ENCODE measurements around the gene NEGR1.

The NEGR1 gene

GRCh38 chr1:71572038-71572437 is 710.3 kb downstream of the NEGR1 start:
- no peak overlapping the region for H3K4me3 ChIP-seq (ENCODE audit: low read length)
- no peak for DNase-seq (ENCODE audit: low read depth, low spot score)

DNA sequence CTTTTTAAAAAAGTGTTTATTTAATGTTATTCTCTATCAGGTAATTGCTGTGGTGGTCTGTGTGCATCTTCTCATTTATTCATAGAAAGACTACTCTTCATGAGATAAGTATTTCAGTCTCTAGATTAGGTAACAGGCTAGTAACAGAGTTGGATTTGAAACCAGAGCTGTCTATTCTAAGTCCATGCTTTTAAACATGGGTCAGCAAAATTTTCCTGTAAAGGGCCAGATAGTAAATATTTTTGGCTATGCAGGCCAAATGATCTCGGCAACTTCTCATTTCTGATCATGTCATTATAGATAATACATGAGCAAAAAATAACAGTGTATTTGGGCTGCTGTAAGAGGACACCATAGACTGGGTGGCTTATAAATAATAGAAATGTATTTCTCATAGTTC is 715.9 kb downstream of the NEGR1 start:
- no peak for DNase-seq (ENCODE audit: low read depth, low spot score)
- H3K4me3 ChIP-seq (ENCODE audit: low read length) = no peak overlapping the region

- no peak for DNase-seq (ENCODE audit: low read depth, low spot score)
- no peak overlapping the region for H3K4me3 ChIP-seq (ENCODE audit: low read length)
These were observed 716.5 kb downstream of the NEGR1 start for GRCh38 chr1:71565831-71566230.

- no peak overlapping the region for H3K4me3 ChIP-seq (ENCODE audit: low read length)
- no peak for DNase-seq (ENCODE audit: low read depth, low spot score)
These were observed 717.1 kb downstream of the NEGR1 start for GRCh38 chr1:71565262-71565661.

- no peak overlapping the region for H3K4me3 ChIP-seq (ENCODE audit: low read length)
- DNase-seq (ENCODE audit: low read depth, low spot score) = no peak
These were observed 720.0 kb downstream of the NEGR1 start for GRCh38 chr1:71562298-71562697.

DNA sequence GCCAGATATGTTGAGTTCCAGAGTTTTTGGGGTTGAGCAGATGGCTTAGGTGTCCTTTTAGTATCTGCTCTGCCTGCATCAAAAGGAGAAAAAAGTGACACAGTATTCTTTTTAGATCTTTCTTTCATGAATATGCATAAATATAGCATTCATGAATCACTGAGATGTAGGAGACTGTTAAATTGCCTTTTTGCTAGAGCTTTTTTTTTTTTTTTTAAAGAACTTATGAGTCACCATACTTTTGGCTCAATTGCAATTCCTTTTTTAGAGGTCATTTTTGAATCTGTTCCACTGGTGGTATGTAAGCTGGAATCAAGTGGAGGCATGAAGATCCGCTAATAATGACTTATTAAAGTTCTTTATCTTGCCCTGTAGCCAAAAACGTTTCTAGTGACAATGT is 720.6 kb downstream of the NEGR1 start:
- DNase-seq (ENCODE audit: low read depth, low spot score) = no peak
- no peak overlapping the region for H3K4me3 ChIP-seq (ENCODE audit: low read length)

GRCh38 chr1:71561206-71561605 is 721.1 kb downstream of the NEGR1 start:
- H3K4me3 ChIP-seq (ENCODE audit: low read length) = no peak overlapping the region
- DNase-seq (ENCODE audit: low read depth, low spot score) = no peak

- DNase-seq (ENCODE audit: low read depth, low spot score) = no peak
- no peak overlapping the region for H3K4me3 ChIP-seq (ENCODE audit: low read length)
These were observed 722.5 kb downstream of the NEGR1 start for GRCh38 chr1:71559880-71560279.

GRCh38 chr1:71557138-71557537 is 725.2 kb downstream of the NEGR1 start:
- no peak for DNase-seq (ENCODE audit: low read depth, low spot score)
- no peak overlapping the region for H3K4me3 ChIP-seq (ENCODE audit: low read length)

GRCh38 chr1:71548398-71548890 is 733.9 kb downstream of the NEGR1 start:
- no peak for DNase-seq (ENCODE audit: low read depth, low spot score)

GRCh38 chr1:71542155-71542554 is 740.2 kb downstream of the NEGR1 start:
- H3K4me3 ChIP-seq (ENCODE audit: low read length) = no peak overlapping the region
- no peak for DNase-seq (ENCODE audit: low read depth, low spot score)

More at GRCh38 chr1:71548398-71548890, 733.9 kb downstream of the NEGR1 start:
- no peak overlapping the region for H3K4me3 ChIP-seq (ENCODE audit: low read length)

DNA sequence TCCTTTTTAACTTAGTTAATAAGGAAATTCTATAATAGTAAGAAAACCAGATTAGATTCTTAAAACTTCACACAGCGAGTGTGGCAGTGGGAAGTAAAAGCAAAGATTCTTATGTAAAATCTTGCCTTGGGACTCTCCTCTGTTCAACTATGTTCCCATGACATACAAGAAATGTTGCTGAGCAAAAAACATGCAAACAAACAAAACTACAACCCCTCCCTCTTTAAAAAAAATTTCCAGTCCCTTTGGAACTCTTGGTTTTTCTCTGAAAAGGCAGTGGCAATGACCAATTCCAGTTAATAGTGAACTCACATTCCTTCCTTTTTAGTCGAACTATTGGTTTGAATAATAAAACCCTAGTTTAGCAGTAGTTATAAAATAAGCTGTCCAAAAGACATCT is 748.4 kb downstream of the NEGR1 start:
- no peak for DNase-seq (ENCODE audit: low read depth, low spot score)
- H3K4me3 ChIP-seq (ENCODE audit: low read length) = no peak overlapping the region

- no peak for DNase-seq (ENCODE audit: low read depth, low spot score)
- H3K4me3 ChIP-seq (ENCODE audit: low read length) = no peak overlapping the region
These were observed 750.0 kb downstream of the NEGR1 start for GRCh38 chr1:71532343-71532742.

DNA sequence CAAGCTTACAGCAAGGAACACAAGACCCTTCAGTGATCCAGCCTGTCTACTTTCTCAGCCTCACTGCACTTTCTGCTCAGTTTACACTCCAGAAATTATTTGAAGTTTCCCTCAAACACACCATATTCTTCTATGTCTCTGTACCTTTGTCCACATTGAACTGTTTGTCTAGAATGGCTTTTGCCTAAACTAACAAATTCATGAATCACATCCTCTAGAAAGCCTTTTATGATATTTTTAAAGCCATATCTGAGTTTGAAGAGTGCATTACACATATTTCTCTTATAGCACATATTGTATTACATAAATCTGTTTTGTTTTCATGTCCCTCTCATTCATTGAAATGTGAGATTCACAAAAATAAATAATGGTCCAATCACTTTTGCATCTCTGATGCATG is 755.5 kb downstream of the NEGR1 start:
- DNase-seq (ENCODE audit: low read depth, low spot score) = no peak
- no peak overlapping the region for H3K4me3 ChIP-seq (ENCODE audit: low read length)

GRCh38 chr1:71522721-71523120 is 759.6 kb downstream of the NEGR1 start:
- H3K4me3 ChIP-seq (ENCODE audit: low read length) = no peak overlapping the region
- DNase-seq (ENCODE audit: low read depth, low spot score) = no peak

DNA sequence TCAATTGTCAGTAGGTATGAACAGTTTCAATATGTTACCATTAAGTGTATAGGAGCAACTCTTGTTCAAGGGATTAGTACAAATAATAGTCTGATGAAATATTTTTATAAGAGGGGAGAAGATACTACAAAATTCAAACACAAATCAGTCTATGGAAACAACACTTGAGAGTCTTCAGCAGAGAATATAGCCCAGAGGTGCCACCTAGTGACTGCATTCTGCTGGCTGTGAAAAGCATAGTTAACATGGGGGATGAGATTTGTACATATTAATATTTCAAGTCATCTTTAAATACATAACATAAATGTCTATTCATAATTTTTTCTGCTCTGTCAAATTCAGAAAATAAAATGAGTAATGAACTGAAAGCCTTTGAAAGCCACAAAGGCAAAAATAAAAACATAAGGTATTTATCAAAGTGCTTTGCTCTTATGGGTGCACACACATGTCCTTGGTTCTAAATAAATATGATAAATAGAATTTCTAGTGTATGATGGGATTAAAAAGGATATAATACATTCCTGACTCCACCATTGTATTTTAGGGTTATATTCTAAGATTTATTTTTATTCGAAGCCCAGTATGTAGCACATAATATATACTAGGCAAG is 760.6 kb downstream of the NEGR1 start:
- H3K4me3 ChIP-seq (ENCODE audit: low read length) = no peak overlapping the region
- DNase-seq (ENCODE audit: low read depth, low spot score) = peak; percentile 27

- H3K4me3 ChIP-seq (ENCODE audit: low read length) = no peak overlapping the region
- DNase-seq (ENCODE audit: low read depth, low spot score) = no peak
These were observed 770.8 kb downstream of the NEGR1 start for GRCh38 chr1:71511505-71511904.

GRCh38 chr1:71510725-71511124 is 771.6 kb downstream of the NEGR1 start:
- no peak for DNase-seq (ENCODE audit: low read depth, low spot score)
- H3K4me3 ChIP-seq (ENCODE audit: low read length) = no peak overlapping the region

DNA sequence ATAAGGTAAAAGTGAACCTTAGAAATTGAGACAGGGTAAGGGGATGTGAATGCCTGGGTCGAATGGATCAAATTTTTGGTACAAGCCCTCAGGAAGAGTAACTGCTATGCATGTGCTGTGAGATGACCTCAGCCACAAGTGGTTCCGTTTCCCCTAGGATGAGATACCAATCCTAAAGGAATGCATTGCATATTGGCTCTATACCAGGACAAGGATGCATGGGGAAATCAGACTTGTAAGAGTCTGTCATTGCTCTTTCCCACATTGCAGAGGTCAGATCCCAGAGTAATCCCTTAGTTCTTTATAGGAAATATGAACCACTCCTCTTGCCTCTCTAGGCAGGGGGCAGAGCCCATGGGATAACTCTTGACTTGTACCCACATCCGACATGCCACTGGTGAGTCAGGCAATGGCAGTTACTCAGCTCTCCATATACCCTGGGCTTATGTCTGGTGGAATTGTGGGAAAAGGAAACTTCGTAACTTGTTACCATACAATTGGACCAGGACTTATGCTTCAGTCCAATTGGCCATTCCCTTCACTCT is 773.2 kb downstream of the NEGR1 start:
- DNase-seq (ENCODE audit: low read depth, low spot score) = no peak
- H3K4me3 ChIP-seq (ENCODE audit: low read length) = no peak overlapping the region

DNA sequence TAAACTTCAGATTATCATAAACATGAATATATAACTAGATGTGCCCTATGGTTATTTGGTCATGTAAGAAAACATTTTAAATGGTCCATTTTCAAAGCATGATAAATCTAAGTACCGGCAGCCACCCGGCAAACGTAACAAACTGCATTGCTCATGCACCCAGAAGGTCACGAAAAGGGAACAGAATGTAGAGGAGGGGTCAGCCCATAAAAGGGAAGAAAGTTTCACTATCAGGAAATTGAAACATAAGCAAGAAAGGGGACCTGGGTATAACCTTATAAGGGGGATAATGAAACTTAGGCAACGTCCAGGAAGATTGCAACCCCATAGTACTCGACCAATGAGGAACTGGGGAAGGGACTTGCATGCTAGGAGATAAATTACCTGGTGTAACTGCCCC is 780.3 kb downstream of the NEGR1 start:
- no peak for DNase-seq (ENCODE audit: low read depth, low spot score)
- no peak overlapping the region for H3K4me3 ChIP-seq (ENCODE audit: low read length)

DNA sequence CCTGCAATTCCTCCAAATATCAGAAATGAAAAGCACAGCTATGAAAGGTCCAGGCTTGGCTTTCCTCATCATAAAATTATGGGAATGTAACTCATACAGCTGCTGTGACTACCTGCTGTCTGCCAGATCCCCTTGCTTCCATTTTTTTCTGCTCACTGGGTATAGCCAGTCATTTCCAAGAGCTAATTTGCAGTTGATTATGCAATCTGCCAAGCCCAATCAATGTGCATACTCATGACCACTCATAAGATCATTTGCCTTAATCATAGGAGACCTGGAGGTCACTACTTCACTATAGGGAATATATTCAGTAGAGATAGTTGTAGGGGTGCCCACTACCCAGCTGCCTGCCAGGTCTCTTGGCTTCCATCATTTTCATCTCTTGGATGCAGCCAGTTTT is 783.8 kb downstream of the NEGR1 start:
- no peak overlapping the region for H3K4me3 ChIP-seq (ENCODE audit: low read length)
- DNase-seq (ENCODE audit: low read depth, low spot score) = no peak

Measured in Jurkat, Clone E6-1 (cell line).